Transverse colon (tissue), 4 donors: Measurements from ENCODE around the gene DDX4.

ENCODE experiments used
- CTCF ChIP-seq, 5 experiments: fragments of 200-600 bp in 3 of 5; fragments of 450-650 bp in 2 of 5; sonication (generic) in 3 of 5; IDR thresholded peaks; 1 replicate in 2 of 5; 2 replicates in 3 of 5; pipeline ENCODE4 v1.5.1; 2016 to 2017; ENCODE audit warnings: antibody characterized with exemption in 5 of 5, inconsistent platforms in 3 of 5, mild to moderate bottlenecking in 2 of 5, moderate library complexity in 1 of 5
- EP300 ChIP-seq: sonication (generic); formaldehyde crosslinking; IDR thresholded peaks from one replicate; pipeline ENCODE4 v1.6.1; 2017; ENCODE audit warnings: antibody characterized with exemption, low read depth
- POLR2A ChIP-seq: fragments of 450-650 bp; IDR thresholded peaks from one replicate; pipeline ENCODE4 v1.6.1; 2016; ENCODE audit warnings: antibody characterized with exemption, mild to moderate bottlenecking, moderate library complexity
- POLR2AphosphoS5 ChIP-seq, 3 donors: sonication (generic); formaldehyde crosslinking; IDR thresholded peaks; one replicate each; pipeline ENCODE4 v1.6.1; 2016; ENCODE audit warnings: antibody characterized with exemption in 3 of 3

- TF ChIP-seq POLR2A: no peak
- TF ChIP-seq CTCF (IDR thresholded peaks at IDR 0.05): no peak
- TF ChIP-seq POLR2AphosphoS5 (IDR thresholded peaks at IDR 0.05): no peak
- no peak for TF ChIP-seq EP300
Measured at GRCh38 chr5:55817030-55817429, 79.2 kb downstream of the DDX4 start.
